GM18861 (cell line): ENCODE data around the gene IL21R.
"Not testable (repeated sequence)": the region's sequence is repeated elsewhere in the genome, so short reads cannot be mapped to it uniquely, and the experiment has no call there.

Experiments
- ATAC-seq: cut with Tn5 transposase; IDR thresholded peaks from one replicate; pipeline ENCODE4 v1.9.1; 2021; ENCODE audit not compliant: unreplicated experiment

IL21R gene

DNA sequence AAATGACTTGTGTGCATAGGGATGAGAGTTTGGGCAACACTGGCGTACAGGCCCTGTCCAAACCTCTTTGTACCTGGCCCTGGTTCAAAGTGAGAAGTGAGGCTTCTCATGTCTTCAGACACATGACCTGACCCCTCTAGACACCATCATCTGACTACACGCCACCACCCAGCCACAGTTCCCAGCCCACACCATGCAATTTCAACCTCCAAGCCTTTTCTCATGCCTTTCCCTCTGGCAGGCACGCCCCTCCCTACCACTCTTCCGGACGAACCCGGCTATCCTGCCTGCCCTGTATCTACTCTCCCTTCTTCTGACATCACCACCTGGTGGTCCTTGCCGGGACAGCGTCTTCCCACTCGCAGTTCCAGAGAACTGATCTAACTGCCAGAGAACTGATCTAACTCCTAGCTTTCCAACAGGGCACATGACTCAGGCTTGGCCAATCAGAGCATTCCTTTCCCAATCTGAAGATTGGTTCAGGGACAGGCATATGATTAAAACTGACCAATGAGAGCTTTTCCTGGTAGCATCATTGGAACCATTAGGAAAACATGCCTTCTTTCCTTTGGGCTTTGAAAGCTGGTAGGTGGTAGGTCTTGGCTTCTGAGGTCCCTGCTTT lies 27.1 kb upstream of the IL21R start:
- no peak for ATAC-seq

DNA sequence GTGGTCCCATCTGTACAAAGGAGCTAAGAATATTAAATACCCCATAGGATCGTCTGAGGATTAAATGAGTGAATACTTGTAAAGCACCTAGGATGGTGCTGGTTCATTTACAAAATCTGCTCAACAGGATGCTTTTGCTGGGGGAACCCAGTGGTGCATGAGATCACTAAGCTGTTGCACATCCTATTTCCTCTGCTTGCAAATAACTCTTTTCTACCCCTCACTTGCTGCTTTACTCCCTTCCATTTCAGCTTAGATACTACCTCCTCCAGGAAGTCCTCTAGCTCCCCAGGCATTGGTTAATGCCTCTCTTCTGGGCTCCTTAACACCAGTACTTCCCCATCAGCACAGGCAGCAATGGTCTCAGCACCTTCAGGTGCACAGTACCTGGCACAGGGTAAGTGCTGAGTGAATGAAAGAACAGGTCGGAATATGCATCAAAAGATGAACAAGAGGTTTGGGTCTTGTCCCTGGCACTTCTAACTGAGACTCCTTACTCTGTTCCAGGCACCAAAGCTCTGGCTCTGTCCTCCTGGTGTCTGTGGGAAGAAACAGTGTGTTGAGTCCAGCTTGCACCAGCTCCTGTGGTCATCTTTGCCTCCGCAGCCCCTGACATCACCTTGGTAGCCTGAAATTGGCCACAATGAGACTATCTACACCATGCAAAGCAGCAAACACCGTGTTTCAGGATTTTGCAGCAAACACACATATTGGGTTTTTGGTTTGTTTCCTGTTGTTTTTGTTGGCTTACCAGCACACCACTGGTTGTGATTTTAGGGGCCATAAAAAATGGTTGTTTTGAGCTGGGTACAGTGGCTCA lies 24.1 kb upstream of the IL21R start:
- no peak for ATAC-seq

DNA sequence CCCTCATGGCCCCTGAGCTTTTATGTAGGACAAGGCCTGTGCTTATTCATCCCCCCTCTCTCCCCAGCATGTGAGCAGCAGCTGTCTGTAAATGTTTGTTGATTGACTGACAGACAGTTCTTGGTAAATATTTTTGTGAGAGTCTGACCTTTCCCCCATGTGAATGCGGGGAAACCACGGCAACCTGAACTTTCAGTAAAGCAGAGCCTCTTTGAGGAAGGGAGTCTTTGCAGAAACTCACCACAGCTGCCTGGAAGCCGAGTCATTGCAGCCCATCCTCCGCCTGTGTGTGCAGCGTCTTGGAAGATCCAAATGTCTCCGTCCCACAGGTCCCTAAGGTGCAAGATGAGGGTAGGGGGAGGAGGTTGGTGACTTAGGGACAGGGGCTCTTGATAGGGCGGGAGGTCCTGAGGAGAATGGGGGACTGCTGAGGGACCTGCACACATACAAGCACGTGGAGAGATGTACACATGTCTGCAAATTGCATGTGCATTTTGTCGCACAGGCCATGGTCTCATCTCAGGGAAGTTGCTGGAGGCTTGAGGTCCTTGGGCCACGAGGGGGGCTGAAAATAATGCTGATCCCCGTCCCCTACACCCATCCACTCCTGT lies 23.0 kb upstream of the IL21R start:
- no peak for ATAC-seq

DNA sequence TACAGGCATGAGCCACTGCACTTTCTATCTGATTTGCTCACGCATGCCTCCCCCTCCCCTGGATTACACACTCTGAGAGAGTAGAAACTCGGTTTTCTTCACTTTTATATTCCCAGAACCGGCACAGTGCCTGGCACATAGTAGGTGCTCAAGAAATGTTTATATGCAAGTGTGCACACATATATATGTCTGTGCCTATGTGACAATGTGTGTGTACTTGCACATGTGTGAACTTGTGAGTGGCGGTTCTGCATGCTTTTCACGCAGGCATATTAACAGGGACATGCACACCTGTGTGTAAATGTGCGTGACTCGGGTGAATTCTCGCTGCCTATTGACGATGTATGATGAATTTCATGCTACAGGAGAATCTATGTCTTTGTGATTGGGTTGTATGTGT lies 22.1 kb upstream of the IL21R start:
- ATAC-seq, result no peak

- no peak for ATAC-seq
Measured at GRCh38 chr16:27381236-27381635, 20.7 kb upstream of the IL21R start.

DNA sequence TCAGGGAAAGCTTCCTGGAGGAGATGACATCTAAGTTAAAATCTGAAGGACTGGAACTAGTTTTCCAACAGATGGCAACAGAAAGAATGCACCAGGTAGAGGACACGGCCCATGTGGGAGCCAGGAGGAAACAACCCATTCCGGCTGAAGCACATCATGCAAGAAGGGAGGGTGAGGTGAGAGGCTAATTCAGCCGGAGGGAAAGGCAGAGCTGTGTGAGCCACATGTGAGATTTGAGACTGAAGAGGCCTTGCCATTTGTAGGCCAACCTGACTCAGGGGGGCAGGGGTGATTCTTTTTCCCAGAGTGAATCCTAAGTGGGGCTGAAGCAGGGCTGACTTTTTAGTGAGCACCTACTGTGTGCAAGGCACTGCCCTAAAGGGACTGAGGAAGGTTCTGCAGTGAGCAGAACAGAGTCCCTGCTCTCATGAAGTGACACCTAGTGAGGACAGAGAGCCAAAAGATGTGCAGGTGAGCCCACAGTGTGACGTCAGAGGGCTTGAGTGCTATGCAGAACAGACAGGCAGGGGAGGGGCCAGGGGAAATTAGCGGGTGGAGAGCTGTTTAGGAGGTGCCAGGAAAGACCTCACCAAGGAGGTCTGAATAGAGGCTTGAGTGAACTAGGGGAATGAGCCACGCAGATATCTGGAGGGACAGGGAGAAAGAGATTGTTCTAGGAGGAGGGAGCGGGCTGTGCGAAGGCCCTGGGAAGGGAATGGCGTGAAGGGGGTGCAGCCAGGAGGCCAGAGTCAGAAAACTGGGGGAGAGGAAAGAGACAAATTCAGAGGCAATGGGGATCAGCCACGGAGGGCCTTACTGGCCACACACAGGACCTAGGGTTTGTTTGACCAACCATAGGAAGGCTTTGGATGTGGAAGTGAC lies 19.8 kb upstream of the IL21R start:
- ATAC-seq, result no peak

GRCh38 chr16:27383556-27384243 lies 18.3 kb upstream of the IL21R start:
- ATAC-seq, result no peak

GRCh38 chr16:27384425-27384824 lies 17.5 kb upstream of the IL21R start:
- no peak for ATAC-seq

GRCh38 chr16:27385398-27385797 lies 16.6 kb upstream of the IL21R start:
- no peak for ATAC-seq

DNA sequence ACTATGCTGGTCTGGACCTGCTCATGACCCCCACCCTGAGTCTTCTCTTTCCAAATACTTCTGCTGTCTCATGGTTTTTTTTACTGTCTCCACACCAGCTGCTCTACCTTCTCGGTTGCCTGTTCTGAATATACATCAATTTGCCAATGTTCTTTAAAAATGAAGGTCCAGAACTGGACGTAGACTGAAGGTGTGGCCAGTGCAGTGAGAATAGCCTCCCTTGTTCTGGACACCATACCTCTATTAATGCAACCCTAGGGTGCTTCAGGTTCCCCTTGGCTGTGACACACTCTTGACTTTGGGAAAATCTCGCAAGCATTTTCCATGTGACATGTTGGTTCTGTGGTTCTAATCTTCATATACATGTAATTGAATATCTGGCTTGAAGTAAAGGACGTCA lies 15.3 kb upstream of the IL21R start:
- no peak for ATAC-seq

DNA sequence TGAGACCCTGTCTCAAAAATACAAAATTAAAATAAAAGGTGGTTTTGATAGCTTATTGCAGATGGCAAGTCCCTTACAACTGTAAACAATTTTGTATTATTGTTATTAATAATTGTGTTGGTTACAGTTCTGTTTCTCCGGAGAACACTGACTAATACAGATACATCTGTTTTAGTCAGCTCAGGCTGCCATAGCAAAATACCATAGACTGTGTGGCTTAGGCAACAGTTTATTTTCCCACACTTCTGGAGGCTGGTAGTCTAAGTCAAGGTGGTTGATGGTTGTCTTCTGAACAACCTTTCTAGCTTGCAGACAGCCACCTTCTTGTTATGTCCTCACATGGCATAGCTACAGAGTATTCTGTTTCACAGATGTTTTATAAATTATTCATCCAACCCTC lies 14.2 kb upstream of the IL21R start:
- peak; percentile 85 for ATAC-seq

DNA sequence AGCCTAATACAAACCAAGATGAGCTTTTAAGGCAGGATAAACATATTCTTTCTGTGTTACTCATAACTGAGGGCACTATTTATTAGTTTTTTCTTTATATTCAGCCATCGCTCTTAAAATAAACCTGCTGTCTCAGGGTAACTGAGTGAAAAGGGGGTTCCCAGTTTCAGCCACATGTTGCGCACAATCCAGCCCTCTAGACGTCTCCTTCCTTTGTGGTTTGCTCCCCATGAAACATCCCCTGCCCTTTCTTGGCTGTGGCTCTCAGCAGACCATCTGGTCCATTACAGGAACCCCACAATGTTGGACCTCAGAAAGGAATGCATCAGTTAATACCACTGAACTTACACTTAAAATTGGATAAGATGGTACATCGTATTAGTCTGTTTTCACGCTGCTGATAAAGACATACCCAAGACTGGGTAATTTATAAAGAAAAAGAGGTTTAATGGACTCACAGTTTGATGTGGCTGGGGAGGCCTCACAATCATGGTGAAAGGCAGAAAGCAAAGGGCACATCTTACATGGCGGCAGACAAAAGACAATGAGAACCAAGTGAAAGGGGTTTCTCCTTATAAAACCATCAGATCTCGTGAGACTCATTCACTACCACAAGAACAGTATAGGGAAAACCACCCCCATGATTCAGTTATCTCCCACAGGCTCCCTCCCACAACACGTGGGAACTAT lies 12.6 kb upstream of the IL21R start:
- no peak for ATAC-seq

DNA sequence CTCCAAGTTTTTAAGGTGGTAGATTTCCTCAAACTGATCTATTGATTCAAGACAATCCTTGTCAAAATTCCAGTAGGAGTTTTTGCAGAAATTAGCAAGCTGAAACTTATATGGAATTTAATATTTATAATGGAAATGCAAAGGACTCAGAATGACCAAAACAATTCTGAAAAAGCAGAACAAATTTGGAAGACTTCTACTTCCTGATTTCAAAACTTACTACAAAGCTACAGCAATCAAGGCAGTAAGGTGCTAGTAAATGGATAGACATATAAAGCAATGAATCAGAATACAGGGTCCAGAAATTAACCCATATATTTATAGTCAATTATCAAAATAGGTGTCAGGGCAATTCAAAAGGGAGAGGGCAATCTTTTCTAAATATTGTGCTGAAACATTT lies 11.8 kb upstream of the IL21R start:
- no peak for ATAC-seq

GRCh38 chr16:27392671-27393070 lies 9.3 kb upstream of the IL21R start:
- no peak for ATAC-seq

DNA sequence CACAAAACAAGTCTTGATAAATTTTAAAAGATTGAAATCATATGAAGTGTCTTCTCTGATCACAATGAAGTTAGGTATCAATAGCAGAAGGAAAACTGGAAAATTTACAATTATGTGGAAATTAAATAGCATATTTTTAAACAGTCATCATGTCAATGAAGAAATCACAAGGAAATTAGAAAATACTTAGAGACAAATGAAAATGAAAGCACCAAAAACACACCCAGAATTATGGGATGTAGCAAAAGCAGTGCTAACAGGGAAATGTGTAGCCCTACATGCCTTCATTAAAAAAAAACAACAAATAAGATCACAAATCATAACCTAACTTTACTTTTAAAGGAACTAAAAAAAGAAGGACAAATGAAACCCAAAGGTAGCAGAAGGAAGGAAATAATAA lies 7.5 kb upstream of the IL21R start:
- ATAC-seq, result no peak

GRCh38 chr16:27398341-27398893 lies 3.6 kb upstream of the IL21R start:
- not testable (repeated sequence) for ATAC-seq

GRCh38 chr16:27398894-27399853 lies 2.8 kb upstream of the IL21R start:
- ATAC-seq, result peak; percentile 32

DNA sequence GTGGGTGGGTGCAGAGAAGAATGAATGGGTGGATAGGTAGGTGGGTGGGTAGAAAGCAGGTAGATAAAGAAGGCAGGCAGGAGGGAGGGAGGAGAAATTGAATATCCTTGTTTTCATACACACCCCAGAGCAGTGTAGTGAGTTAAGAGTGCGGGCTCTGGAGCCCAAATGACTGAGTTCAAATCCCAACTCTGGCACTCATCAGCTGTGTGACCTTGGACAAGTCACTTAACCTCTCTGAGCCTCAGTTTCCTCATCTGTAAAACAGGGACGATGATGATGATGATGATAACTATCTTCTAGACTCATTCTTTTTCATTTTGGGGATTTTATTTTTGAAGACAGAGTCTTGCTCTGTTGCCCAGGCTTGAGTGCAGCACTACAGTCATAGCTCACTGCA lies 2.0 kb upstream of the IL21R start:
- no peak for ATAC-seq
